HepG2 (cell line): Measurements from ENCODE around the gene KRT7.

ENCODE experiments used
- CC2D1A ChIP-seq: sonication (generic); formaldehyde crosslinking; IDR thresholded peaks from 2 replicates; pipeline ENCODE4 v1.8.1; 2023; ENCODE audit warnings: mild to moderate bottlenecking, missing genetic modification reagents
- JDP2 ChIP-seq: sonication (generic); formaldehyde crosslinking; IDR thresholded peaks from 2 replicates; pipeline ENCODE4 v1.8.1; 2022; ENCODE audit warnings: missing genetic modification reagents, borderline replicate concordance
- MED13 ChIP-seq: sonication (generic); formaldehyde crosslinking; IDR thresholded peaks from 2 replicates; pipeline ENCODE4 v1.5.0; 2020; ENCODE audit warnings: missing genetic modification reagents
- SMYD3 ChIP-seq: sonication (generic); formaldehyde crosslinking; IDR thresholded peaks from 2 replicates; pipeline ENCODE4 v1.8.1; 2023; ENCODE audit warnings: mild to moderate bottlenecking, missing genetic modification reagents
- TOE1 ChIP-seq: sonication (generic); formaldehyde crosslinking; IDR thresholded peaks from 2 replicates; pipeline ENCODE4 v1.4.0; 2020; ENCODE audit warnings: mild to moderate bottlenecking, missing genetic modification reagents
- TF ChIP-seq, protein P1 (sequence below): IDR thresholded peaks from 2 replicates; pipeline ENCODE4 v1.6.1; 2016; ENCODE audit warnings: control low read depth
- TF ChIP-seq, protein P2 (sequence below), 2 experiments: IDR thresholded peaks; 2 replicates each; pipeline ENCODE4 v1.6.1; 2011 to 2012; ENCODE audit warnings: low read length in 2 of 2, borderline replicate concordance in 1 of 2, low read depth in 1 of 2, mild to moderate bottlenecking in 1 of 2, moderate library complexity in 1 of 2
- TF ChIP-seq, protein P3 (sequence below): sonication (generic); formaldehyde crosslinking; IDR thresholded peaks from 2 replicates; pipeline ENCODE4 v1.5.0; 2020; ENCODE audit warnings: mild to moderate bottlenecking, missing genetic modification reagents, moderate library complexity

DNA sequence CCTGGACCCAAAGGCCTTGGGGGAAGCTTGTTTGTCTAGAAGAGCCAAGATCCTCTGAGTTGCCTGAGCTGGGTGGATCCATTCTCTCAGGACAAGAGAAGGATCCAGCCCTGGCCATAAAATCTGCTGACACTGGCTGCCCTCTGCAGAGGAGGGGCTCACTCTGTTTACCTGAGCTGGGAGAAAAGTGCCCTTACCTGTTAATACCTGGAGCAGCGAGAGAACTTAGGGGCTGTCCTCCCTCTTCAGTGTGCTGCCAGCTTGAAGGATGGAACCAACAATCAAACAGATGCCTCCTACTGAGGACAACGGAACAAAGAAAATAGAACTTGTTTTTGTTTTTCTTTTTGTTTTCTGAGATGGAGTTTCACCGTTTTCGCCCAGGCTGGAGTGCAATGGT, 7.3 kb upstream of the KRT7 start:
- TF ChIP-seq, protein P1, sequence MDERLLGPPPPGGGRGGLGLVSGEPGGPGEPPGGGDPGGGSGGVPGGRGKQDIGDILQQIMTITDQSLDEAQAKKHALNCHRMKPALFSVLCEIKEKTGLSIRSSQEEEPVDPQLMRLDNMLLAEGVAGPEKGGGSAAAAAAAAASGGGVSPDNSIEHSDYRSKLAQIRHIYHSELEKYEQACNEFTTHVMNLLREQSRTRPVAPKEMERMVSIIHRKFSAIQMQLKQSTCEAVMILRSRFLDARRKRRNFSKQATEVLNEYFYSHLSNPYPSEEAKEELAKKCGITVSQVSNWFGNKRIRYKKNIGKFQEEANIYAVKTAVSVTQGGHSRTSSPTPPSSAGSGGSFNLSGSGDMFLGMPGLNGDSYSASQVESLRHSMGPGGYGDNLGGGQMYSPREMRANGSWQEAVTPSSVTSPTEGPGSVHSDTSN (CRISPR knock-in tag), result no peak
- TF ChIP-seq, protein P2, sequence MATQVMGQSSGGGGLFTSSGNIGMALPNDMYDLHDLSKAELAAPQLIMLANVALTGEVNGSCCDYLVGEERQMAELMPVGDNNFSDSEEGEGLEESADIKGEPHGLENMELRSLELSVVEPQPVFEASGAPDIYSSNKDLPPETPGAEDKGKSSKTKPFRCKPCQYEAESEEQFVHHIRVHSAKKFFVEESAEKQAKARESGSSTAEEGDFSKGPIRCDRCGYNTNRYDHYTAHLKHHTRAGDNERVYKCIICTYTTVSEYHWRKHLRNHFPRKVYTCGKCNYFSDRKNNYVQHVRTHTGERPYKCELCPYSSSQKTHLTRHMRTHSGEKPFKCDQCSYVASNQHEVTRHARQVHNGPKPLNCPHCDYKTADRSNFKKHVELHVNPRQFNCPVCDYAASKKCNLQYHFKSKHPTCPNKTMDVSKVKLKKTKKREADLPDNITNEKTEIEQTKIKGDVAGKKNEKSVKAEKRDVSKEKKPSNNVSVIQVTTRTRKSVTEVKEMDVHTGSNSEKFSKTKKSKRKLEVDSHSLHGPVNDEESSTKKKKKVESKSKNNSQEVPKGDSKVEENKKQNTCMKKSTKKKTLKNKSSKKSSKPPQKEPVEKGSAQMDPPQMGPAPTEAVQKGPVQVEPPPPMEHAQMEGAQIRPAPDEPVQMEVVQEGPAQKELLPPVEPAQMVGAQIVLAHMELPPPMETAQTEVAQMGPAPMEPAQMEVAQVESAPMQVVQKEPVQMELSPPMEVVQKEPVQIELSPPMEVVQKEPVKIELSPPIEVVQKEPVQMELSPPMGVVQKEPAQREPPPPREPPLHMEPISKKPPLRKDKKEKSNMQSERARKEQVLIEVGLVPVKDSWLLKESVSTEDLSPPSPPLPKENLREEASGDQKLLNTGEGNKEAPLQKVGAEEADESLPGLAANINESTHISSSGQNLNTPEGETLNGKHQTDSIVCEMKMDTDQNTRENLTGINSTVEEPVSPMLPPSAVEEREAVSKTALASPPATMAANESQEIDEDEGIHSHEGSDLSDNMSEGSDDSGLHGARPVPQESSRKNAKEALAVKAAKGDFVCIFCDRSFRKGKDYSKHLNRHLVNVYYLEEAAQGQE (IDR thresholded peaks at IDR 0.05; ENCODE audit: borderline replicate concordance in 1 of 2, low read depth in 1 of 2, low read length in 2 of 2), result no peak
- TF ChIP-seq TOE1 (CRISPR knock-in tag) (no peak), MED13 (CRISPR knock-in tag) (no peak), SMYD3 (CRISPR knock-in tag) (no peak), JDP2 (CRISPR knock-in tag) (no peak), CC2D1A (CRISPR knock-in tag) (no peak)
- TF ChIP-seq, protein P3, sequence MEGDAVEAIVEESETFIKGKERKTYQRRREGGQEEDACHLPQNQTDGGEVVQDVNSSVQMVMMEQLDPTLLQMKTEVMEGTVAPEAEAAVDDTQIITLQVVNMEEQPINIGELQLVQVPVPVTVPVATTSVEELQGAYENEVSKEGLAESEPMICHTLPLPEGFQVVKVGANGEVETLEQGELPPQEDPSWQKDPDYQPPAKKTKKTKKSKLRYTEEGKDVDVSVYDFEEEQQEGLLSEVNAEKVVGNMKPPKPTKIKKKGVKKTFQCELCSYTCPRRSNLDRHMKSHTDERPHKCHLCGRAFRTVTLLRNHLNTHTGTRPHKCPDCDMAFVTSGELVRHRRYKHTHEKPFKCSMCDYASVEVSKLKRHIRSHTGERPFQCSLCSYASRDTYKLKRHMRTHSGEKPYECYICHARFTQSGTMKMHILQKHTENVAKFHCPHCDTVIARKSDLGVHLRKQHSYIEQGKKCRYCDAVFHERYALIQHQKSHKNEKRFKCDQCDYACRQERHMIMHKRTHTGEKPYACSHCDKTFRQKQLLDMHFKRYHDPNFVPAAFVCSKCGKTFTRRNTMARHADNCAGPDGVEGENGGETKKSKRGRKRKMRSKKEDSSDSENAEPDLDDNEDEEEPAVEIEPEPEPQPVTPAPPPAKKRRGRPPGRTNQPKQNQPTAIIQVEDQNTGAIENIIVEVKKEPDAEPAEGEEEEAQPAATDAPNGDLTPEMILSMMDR (CRISPR knock-in tag), result no peak
